Measurements from ENCODE around the gene SOD1. TPM values are rescaled to one million over a fixed set of nuclear protein-coding genes. Genes with fewer than 3 reads are reported as not detected.

SOD1 gene
- total and polyA plus RNA-seq, 2 of the 8 experiments (the other 6 are each of a cell fraction or from before 2014, with no cell fraction given), result 192 to 226 TPM

GRCh38 chr21:31711745-31712285, 52.3 kb downstream of the SOD1 start:
- POLR2A ChIA-PET (ENCODE audit: partially characterized antibody), result no interaction called here
- no peak overlapping the region for H2BK12ac ChIP-seq (ENCODE audit: low read depth, low read length)
- H3K56ac ChIP-seq (replicated peaks; ENCODE audit: insufficient read length, low read depth, low read length), result no peak overlapping the region
- H3K23me2 ChIP-seq (ENCODE audit: low read depth, low read length), result no peaks in the 10 kb centered on the region
- no peak for FAIRE-seq
- 0 out of 2 replicates have a peak, but pooled peaks cover 3% of the 10 kb centered on the region for H3K79me1 ChIP-seq (ENCODE audit: low read depth, low read length)
- no peak overlapping the region for H2BK15ac ChIP-seq (ENCODE audit: low read length)
- H2AK5ac ChIP-seq (ENCODE audit: low read depth, low read length), result no peak overlapping the region
- no peak overlapping the region for H3K14ac ChIP-seq (ENCODE audit: insufficient read length)
- no peak for DNase-seq (ENCODE audit: low read depth in 1 of 2, low spot score in 2 of 2)
- no peaks in the 10 kb centered on the region for H3K36me3 ChIP-seq (ENCODE audit: control insufficient read depth in 2 of 4, insufficient read depth in 4 of 4, low read length in 3 of 4)
- no peak overlapping the region for H4K8ac ChIP-seq (ENCODE audit: extremely low read depth, insufficient read depth, low read length)
- no peak overlapping the region for H3K4me3 ChIP-seq (ENCODE audit: extremely low read depth in 1 of 4, insufficient read depth in 2 of 4, low read depth in 3 of 4, low read length in 4 of 4)
- H4K91ac ChIP-seq (replicated peaks; ENCODE audit: insufficient read length, low read length), result no peak overlapping the region
- no peak overlapping the region for H3K18ac ChIP-seq (ENCODE audit: extremely low read depth, low read length)
- H2BK5ac ChIP-seq (ENCODE audit: low read depth, low read length), result no peak overlapping the region
- H3K4me1 ChIP-seq (replicated peaks in 1 of 4; ENCODE audit: control insufficient read depth in 3 of 4, insufficient read depth in 4 of 4, low read length in 3 of 4), result peaks cover 0 to 17% (median 5%) of the 10 kb centered on the region in 4 experiments; a peak in 3 of 7 replicates
- no peak overlapping the region for H3K4ac ChIP-seq (replicated peaks; ENCODE audit: insufficient read length, low read depth, low read length)
- H3K27ac ChIP-seq (ENCODE audit: low read depth, low read length), result no peak overlapping the region
- H2BK20ac ChIP-seq (ENCODE audit: low read length), result no peak overlapping the region
- no peak overlapping the region for H3K4me2 ChIP-seq (ENCODE audit: insufficient read depth in 1 of 2, low read depth in 2 of 2, low read length in 2 of 2)
- 75% methylated on average over 1 of the region's 1 CpG; no CpG with 5 or more reads in 1 of the 2 experiments for whole genome bisulfite sequencing, 2 experiments (ENCODE audit: extremely low coverage in 1 of 2, insufficient coverage in 1 of 2, insufficient read length in 1 of 2, insufficient replicate concordance in 2 of 2, low coverage in 1 of 2, low lambda C conversion rate in 2 of 2, missing lambda C conversion rate in 1 of 2)
- no peak overlapping the region for H2AFZ ChIP-seq (ENCODE audit: low read length)
- H3K79me2 ChIP-seq (ENCODE audit: control insufficient read depth in 1 of 2, insufficient read depth in 2 of 2, low read length in 2 of 2), result peaks cover 17 to 100% of the 10 kb centered on the region in 2 experiments
- no peak overlapping the region for H4K5ac ChIP-seq (ENCODE audit: insufficient read length, low read depth, low read length)
- H3K23ac ChIP-seq (ENCODE audit: insufficient read length), result no peak overlapping the region
- H3K9ac ChIP-seq (replicated peaks in 1 of 4; ENCODE audit: extremely low read depth in 1 of 4, low read depth in 3 of 4, low read length in 3 of 4), result no peak overlapping the region
- H3K27me3 ChIP-seq (replicated peaks in 1 of 4; ENCODE audit: control insufficient read depth in 3 of 4, extremely low read depth in 1 of 4, insufficient read depth in 3 of 4, low read length in 3 of 4), result no peaks in the 10 kb centered on the region
- H4K20me1 ChIP-seq (replicated peaks in 1 of 2; ENCODE audit: control insufficient read depth in 1 of 2, insufficient read depth in 2 of 2, low read length in 2 of 2), result peaks cover 16 to 27% of the 10 kb centered on the region in 2 experiments
- CTCF ChIA-PET (ENCODE audit: partially characterized antibody), result interaction anchor here (0.7 kb wide), 1 partner anchor 23 kb away, joined by 3 read pairs; no protein-coding TSS in a partner anchor
- H3K9me3 ChIP-seq (ENCODE audit: insufficient read depth in 2 of 2, low read depth in 1 of 2, low read length in 1 of 2), result no peaks in the 10 kb centered on the region
- no peak overlapping the region for H2BK120ac ChIP-seq (replicated peaks; ENCODE audit: low read depth, low read length)
- TF ChIP-seq USF2 (IDR thresholded peaks at IDR 0.05; ENCODE audit: low read length) (no peak), CTCF (IDR thresholded peaks at IDR 0.05; ENCODE audit: control extremely low read depth in 1 of 3, insufficient read depth in 1 of 3, low read depth in 1 of 3, low read length in 3 of 3) (no peak), NANOG (IDR thresholded peaks at IDR 0.05; ENCODE audit: insufficient read depth, low read depth, low read length, poor library complexity, severe bottlenecking) (no peak), RAD21 (IDR thresholded peaks at IDR 0.05 in 1 of 2, conservative IDR thresholded peaks at IDR 0.05 in 1 of 2; ENCODE audit: low read depth in 2 of 2, low read length in 2 of 2) (no peak), EGR1 (IDR thresholded peaks at IDR 0.05; ENCODE audit: borderline replicate concordance, low read depth, low read length) (no peak), MAX (IDR thresholded peaks at IDR 0.05) (no peak), KDM1A (IDR thresholded peaks at IDR 0.05; ENCODE audit: borderline replicate concordance, low read length) (no peak), TAF1 (IDR thresholded peaks at IDR 0.05; ENCODE audit: low read depth, low read length) (no peak)
